ENCODE results near the gene NDFIP1. TPM values are rescaled to one million over a fixed set of nuclear protein-coding genes. Genes with fewer than 3 reads are reported as not detected.
A peak's percentile ranks its signal among the peaks of the same experiment; 100 is the strongest.

NDFIP1 gene
- total RNA-seq, 1 experiment from 2014 or later: 27.6 TPM

DNA sequence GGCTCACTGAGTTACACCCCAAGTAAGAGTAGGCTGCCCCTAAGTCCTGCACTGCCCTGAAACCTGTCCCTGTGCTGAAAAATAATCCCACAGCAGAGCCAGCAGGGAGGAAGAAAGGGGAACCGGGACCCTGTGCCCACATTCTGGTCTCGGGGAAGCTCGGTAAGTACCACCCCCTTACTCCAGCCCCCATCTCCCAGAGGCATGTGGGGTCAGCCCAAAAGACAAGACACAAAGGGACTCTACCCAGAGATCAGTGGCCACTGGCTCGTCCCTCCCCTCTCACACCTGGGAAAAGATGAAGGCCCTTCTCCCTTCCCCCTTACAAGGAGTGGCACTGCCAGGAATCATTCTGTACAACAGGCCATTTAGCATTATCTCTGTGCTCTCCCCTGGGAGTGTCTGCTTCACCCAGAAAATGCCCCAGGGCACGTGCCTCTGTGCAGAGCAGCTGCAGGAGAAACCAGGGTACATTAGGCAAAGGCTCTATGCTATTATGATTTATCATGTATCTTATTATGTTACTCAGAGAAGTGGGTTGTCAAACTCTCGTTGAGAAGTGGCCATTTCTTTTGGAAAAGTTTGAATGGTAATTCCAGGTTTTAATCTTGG is 71.3 kb downstream of the NDFIP1 start:
- DNase-seq (ENCODE audit: low spot score): no peak
- ChIA-PET CTCF (interaction anchor here (0.6 to 1.1 kb wide), 2 partner anchors 12 to 534 kb away, joined by 3 to 6 read pairs; no protein-coding TSS in a partner anchor), POLR2A (interaction anchor here (0.7 kb wide), 1 partner anchor 1164 kb away, joined by 3 read pairs; no protein-coding TSS in a partner anchor)
- no peak overlapping the region for H3K4me3 Mint-ChIP-seq
- no peaks in the 10 kb centered on the region for H3K9me3 Mint-ChIP-seq
- H3K4me1 Mint-ChIP-seq: peaks cover 43% of the 10 kb centered on the region
- H3K36me3 Mint-ChIP-seq: no peaks in the 10 kb centered on the region
- ATAC-seq: no peak
- H3K27me3 Mint-ChIP-seq (ENCODE audit: low read depth): no peaks in the 10 kb centered on the region
- TF ChIP-seq TEAD1 (CRISPR knock-in tag; IDR thresholded peaks at IDR 0.05): no peak
- TF ChIP-seq, protein P1, sequence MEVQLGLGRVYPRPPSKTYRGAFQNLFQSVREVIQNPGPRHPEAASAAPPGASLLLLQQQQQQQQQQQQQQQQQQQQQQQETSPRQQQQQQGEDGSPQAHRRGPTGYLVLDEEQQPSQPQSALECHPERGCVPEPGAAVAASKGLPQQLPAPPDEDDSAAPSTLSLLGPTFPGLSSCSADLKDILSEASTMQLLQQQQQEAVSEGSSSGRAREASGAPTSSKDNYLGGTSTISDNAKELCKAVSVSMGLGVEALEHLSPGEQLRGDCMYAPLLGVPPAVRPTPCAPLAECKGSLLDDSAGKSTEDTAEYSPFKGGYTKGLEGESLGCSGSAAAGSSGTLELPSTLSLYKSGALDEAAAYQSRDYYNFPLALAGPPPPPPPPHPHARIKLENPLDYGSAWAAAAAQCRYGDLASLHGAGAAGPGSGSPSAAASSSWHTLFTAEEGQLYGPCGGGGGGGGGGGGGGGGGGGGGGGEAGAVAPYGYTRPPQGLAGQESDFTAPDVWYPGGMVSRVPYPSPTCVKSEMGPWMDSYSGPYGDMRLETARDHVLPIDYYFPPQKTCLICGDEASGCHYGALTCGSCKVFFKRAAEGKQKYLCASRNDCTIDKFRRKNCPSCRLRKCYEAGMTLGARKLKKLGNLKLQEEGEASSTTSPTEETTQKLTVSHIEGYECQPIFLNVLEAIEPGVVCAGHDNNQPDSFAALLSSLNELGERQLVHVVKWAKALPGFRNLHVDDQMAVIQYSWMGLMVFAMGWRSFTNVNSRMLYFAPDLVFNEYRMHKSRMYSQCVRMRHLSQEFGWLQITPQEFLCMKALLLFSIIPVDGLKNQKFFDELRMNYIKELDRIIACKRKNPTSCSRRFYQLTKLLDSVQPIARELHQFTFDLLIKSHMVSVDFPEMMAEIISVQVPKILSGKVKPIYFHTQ (CRISPR knock-in tag; IDR thresholded peaks at IDR 0.05): no peak
- no peak for TF ChIP-seq NR3C1 (CRISPR knock-in tag; conservative IDR thresholded peaks at IDR 0.05; ENCODE audit: low read depth)
- TF ChIP-seq HMGA2 (CRISPR knock-in tag; IDR thresholded peaks at IDR 0.05): no peak
- no peak for TF ChIP-seq ZNF232 (CRISPR knock-in tag; IDR thresholded peaks at IDR 0.05)
- no peak overlapping the region for H3K27ac Mint-ChIP-seq

GRCh38 chr5:142181096-142181495 is 72.5 kb downstream of the NDFIP1 start:
- TF ChIP-seq TP53 (CRISPR knock-in tag; IDR thresholded peaks at IDR 0.05): no peak
- TF ChIP-seq, protein P2, sequence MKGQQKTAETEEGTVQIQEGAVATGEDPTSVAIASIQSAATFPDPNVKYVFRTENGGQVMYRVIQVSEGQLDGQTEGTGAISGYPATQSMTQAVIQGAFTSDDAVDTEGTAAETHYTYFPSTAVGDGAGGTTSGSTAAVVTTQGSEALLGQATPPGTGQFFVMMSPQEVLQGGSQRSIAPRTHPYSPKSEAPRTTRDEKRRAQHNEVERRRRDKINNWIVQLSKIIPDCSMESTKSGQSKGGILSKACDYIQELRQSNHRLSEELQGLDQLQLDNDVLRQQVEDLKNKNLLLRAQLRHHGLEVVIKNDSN (CRISPR knock-in tag; IDR thresholded peaks at IDR 0.05): no peak
- TF ChIP-seq JUN (CRISPR knock-in tag; IDR thresholded peaks at IDR 0.05): no peak
- H3K36me3 Mint-ChIP-seq: no peaks in the 10 kb centered on the region
- ChIA-PET POLR2A (interaction anchor here (0.6 kb wide), 2 partner anchors 257 to 1723 kb away, joined by 3 read pairs; no protein-coding TSS in a partner anchor), CTCF (interaction anchor here (0.6 to 1.1 kb wide), 2 partner anchors 29 to 144 kb away, joined by 3 to 4 read pairs; partner anchors contain the start of gene SPRY4)
- DNase-seq (ENCODE audit: low spot score) (peak; percentile 10), ATAC-seq (no peak)
- no peaks in the 10 kb centered on the region for H3K9me3 Mint-ChIP-seq
- H3K4me1 Mint-ChIP-seq: peaks cover 43% of the 10 kb centered on the region
- H3K27ac Mint-ChIP-seq: no peak overlapping the region
- H3K4me3 Mint-ChIP-seq: no peak overlapping the region
- no peaks in the 10 kb centered on the region for H3K27me3 Mint-ChIP-seq (ENCODE audit: low read depth)

GRCh38 chr5:142181547-142182163 is 73.1 kb downstream of the NDFIP1 start:
- Mint-ChIP-seq H3K9me3 (no peaks in the 10 kb centered on the region), H3K36me3 (no peaks in the 10 kb centered on the region), H3K4me3 (no peak overlapping the region), H3K27me3 (ENCODE audit: low read depth) (no peaks in the 10 kb centered on the region), H3K27ac (peak overlapping the region; percentile 1; the same call in 1 of the 2 replicates), H3K4me1 (peaks cover 46% of the 10 kb centered on the region)
- ATAC-seq (peak; percentile 39; the same call in 1 of the 2 replicates), DNase-seq (ENCODE audit: low spot score) (no peak)
- ChIA-PET CTCF (interaction anchor here (0.6 to 1.1 kb wide), 2 partner anchors 29 to 143 kb away, joined by 3 to 4 read pairs; partner anchors contain the start of gene SPRY4), POLR2A (interaction anchor here (0.6 kb wide), 1 partner anchor 1723 kb away, joined by 3 read pairs; no protein-coding TSS in a partner anchor)
- TF ChIP-seq TEAD4 (CRISPR knock-in tag; IDR thresholded peaks at IDR 0.05) (no peak), ZNF219 (CRISPR knock-in tag; IDR thresholded peaks at IDR 0.05; ENCODE audit: borderline replicate concordance) (no peak), RORB (CRISPR knock-in tag; IDR thresholded peaks at IDR 0.05) (no peak), FOXP1 (CRISPR knock-in tag; IDR thresholded peaks at IDR 0.05; ENCODE audit: borderline replicate concordance) (no peak), CTCF (IDR thresholded peaks at IDR 0.05) (no peak), RELA (CRISPR knock-in tag; IDR thresholded peaks at IDR 0.05; ENCODE audit: borderline replicate concordance) (no peak), ZNF263 (CRISPR knock-in tag; IDR thresholded peaks at IDR 0.05; ENCODE audit: low read depth) (no peak), NFYB (CRISPR knock-in tag; conservative IDR thresholded peaks at IDR 0.05; ENCODE audit: low read depth) (no peak), ZNF121 (CRISPR knock-in tag; IDR thresholded peaks at IDR 0.05) (no peak), NFATC4 (CRISPR knock-in tag; IDR thresholded peaks at IDR 0.05) (no peak), FOXK1 (CRISPR knock-in tag; IDR thresholded peaks at IDR 0.05) (no peak), TEAD1 (CRISPR knock-in tag; IDR thresholded peaks at IDR 0.05) (no peak), SOX15 (CRISPR knock-in tag; IDR thresholded peaks at IDR 0.05) (no peak), NR2C2 (CRISPR knock-in tag; IDR thresholded peaks at IDR 0.05) (no peak), NR3C1 (CRISPR knock-in tag; conservative IDR thresholded peaks at IDR 0.05; ENCODE audit: low read depth) (no peak)
- TF ChIP-seq, protein P2 (CRISPR knock-in tag; IDR thresholded peaks at IDR 0.05): no peak
- TF ChIP-seq, protein P3, sequence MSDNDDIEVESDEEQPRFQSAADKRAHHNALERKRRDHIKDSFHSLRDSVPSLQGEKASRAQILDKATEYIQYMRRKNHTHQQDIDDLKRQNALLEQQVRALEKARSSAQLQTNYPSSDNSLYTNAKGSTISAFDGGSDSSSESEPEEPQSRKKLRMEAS (CRISPR knock-in tag; IDR thresholded peaks at IDR 0.05): no peak
- TF ChIP-seq, protein P1 (CRISPR knock-in tag; IDR thresholded peaks at IDR 0.05): no peak
